C4-2B (cell line): ENCODE measurements around the gene NUP188.

Source experiments
- ZFX ChIP-seq: fragments of 450-650 bp; IDR thresholded peaks from 2 replicates; pipeline ENCODE4 v1.6.1; 2017
- TF ChIP-seq, protein P1 (sequence below): fragments of 450-650 bp; conservative IDR thresholded peaks from 2 replicates; pipeline ENCODE4 v1.5.1; 2017; ENCODE audit warnings: mild to moderate bottlenecking

DNA sequence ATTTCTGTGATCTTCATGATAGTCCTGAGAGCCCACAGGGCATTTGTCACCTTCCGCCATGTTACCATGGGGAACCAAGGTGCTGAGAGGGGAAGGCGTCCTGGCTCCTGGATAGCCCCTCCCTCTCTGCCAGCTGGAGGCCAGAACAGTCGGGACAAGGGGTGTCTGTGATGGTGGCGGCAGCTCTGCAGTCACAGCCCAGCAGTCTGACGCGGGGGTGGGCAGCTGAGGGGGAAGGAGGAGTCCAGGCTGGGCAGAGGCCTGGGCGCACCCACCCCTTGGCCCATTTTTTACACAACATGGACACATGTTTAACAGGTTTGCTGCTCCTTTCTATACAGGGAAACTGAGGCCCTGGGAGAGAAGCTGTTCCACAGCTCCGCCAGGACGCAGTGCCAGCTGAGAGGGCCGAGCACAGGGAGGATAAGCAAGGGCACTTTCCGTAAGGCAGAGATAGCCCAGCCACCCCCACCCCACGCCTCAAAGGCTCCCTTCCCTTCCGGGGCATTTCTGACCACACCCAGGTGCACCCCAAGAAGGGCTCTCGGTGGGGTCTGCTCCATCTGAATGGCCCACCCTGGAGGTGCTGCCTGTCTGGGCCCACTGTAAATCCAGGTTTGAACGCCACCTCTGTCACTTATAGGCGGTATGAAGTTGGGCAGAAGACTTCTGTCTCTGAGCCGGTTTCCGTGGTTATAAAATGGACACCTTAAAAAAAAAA, 48.5 kb upstream of the NUP188 start:
- TF ChIP-seq, protein P1, sequence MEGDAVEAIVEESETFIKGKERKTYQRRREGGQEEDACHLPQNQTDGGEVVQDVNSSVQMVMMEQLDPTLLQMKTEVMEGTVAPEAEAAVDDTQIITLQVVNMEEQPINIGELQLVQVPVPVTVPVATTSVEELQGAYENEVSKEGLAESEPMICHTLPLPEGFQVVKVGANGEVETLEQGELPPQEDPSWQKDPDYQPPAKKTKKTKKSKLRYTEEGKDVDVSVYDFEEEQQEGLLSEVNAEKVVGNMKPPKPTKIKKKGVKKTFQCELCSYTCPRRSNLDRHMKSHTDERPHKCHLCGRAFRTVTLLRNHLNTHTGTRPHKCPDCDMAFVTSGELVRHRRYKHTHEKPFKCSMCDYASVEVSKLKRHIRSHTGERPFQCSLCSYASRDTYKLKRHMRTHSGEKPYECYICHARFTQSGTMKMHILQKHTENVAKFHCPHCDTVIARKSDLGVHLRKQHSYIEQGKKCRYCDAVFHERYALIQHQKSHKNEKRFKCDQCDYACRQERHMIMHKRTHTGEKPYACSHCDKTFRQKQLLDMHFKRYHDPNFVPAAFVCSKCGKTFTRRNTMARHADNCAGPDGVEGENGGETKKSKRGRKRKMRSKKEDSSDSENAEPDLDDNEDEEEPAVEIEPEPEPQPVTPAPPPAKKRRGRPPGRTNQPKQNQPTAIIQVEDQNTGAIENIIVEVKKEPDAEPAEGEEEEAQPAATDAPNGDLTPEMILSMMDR = no peak
- TF ChIP-seq ZFX = no peak
